GM20000 (cell line): ENCODE results near the gene ARHGAP12.

ENCODE experiments used
- DNase-seq: peaks from one replicate; pipeline ENCODE4 v3.0.0; 2012; ENCODE audit warnings: low spot score
- TF ChIP-seq, protein P1 (sequence below): IDR thresholded peaks from 2 replicates; pipeline ENCODE4 v1.5.1; 2012; ENCODE audit warnings: mild to moderate bottlenecking, control low read depth; ENCODE audit errors: extremely low read depth, missing control alignments

Gene ARHGAP12

DNA sequence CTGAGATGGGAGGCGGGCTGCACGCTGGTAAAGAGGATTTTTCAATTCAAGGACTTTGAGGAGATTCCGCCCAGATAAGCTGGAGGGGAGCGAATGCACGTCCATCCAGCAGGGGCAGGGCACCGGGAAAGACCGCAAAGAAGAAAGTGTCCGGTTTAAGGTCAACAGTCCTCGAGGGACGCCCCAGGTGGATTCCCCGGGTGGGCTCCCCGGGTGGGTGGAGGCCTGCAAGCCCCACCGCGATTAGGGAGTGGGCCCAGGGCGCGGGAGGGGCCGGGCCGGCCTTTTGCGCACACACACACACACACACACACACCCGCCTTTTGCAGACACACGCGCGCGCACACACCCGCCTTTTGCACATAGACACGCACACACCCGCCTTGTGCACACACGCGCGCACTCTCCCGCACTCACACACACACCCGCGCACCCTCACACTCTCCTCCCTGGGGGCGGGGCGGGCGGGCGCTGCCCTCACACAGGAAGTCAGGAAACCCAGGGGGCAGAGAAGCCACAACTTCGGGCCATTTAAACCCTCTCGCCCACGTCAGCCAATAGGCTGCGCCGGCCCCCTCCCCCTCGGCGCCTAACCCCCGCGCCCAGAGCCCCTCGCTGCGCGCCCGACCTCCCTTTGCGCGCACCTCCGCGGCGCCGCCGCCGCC lies 615 bp downstream of the ARHGAP12 start:
- peak; percentile 75 for DNase-seq
- TF ChIP-seq, protein P1, sequence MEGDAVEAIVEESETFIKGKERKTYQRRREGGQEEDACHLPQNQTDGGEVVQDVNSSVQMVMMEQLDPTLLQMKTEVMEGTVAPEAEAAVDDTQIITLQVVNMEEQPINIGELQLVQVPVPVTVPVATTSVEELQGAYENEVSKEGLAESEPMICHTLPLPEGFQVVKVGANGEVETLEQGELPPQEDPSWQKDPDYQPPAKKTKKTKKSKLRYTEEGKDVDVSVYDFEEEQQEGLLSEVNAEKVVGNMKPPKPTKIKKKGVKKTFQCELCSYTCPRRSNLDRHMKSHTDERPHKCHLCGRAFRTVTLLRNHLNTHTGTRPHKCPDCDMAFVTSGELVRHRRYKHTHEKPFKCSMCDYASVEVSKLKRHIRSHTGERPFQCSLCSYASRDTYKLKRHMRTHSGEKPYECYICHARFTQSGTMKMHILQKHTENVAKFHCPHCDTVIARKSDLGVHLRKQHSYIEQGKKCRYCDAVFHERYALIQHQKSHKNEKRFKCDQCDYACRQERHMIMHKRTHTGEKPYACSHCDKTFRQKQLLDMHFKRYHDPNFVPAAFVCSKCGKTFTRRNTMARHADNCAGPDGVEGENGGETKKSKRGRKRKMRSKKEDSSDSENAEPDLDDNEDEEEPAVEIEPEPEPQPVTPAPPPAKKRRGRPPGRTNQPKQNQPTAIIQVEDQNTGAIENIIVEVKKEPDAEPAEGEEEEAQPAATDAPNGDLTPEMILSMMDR, result no peak

DNA sequence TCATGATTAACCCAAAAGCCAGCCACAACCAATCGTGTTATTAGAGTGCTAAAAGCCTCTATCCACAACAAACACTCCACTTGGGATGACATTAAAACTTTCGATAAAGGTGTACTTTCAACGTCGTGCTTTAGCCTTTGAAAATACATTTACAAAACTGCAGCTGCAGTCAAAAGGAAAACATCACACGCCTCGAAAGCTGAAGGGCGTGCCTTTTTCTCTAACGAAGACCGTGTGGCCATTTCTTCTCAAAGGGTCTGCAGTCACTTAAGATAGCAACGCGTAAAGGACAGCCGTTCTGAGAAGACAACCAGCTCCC lies 1.1 kb downstream of the ARHGAP12 start:
- TF ChIP-seq, protein P1, result no peak
- no peak for DNase-seq

DNA sequence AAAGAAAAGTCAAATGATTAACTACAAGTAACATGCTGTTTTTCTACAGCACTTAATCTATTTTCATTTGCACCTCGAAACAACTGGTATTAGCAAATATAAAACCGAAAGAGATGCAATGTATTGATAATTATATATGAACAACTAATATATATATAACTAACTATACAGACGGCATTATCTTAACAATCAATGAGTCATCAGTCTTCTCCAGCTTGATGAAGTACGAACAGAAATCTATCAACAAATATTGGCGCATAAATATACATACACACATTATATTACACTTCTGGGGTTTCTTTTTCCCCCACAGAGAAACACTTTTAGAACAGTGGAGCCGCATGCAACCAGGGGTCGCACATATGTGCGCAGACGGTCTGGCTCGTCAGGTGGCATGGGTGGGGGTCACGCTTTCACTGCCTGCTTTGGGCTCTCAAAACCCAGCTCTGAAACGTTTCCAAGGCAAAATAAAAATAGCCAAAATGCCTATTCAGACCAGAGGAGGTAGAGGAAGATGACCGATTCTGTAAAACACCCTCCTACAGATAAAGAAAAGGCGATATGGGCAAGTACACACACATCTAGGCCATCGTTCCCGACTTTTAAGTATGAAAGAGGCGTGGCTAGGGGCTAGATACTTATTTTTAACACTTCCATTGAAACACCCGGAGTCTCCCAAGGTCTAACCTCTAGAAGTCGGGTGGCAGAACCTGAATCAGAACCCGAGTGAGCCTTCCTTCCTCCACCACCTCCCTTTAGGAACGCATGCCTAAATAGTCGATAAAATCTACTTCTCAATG lies 1.7 kb downstream of the ARHGAP12 start:
- DNase-seq, result no peak
- TF ChIP-seq, protein P1, result no peak

DNA sequence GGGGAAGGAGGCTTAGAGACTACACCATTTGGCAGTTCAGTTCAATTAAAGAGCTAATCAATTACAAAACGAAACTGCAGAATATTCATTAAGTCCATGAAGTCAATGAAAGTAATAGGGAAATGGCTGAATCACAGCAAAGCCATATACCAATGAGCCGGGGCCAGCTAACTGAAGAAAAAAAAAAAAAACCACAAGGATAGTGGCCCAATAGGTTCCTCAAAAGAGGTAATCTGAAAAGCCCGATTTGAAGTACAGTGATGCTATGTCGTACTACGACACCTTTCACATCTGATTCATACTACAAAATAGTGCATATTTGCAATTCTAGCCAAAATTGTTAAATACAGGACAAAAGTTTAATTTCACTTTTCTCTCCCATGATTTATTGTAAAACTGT lies 2.5 kb downstream of the ARHGAP12 start:
- DNase-seq, result no peak
- TF ChIP-seq, protein P1, result no peak

DNA sequence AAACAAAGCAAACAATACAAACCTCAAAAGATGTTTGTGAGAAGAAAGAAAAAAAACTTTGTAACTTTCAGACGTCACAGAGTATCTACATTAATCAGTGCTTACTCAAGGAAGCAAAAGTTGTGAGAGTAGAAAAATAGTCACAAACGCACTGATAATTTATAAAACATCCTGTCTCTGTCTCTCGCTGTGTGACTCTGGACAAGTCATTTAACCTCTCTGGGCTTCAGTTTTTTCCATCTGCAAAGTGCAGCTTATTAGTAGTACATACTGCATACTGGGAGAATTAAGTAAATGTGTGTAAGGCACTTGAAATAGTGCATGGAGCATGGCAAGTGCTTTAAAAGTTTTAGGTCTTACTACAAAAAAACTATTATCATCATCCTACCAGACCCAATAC lies 3.8 kb downstream of the ARHGAP12 start:
- TF ChIP-seq, protein P1, result no peak
- DNase-seq, result no peak

DNA sequence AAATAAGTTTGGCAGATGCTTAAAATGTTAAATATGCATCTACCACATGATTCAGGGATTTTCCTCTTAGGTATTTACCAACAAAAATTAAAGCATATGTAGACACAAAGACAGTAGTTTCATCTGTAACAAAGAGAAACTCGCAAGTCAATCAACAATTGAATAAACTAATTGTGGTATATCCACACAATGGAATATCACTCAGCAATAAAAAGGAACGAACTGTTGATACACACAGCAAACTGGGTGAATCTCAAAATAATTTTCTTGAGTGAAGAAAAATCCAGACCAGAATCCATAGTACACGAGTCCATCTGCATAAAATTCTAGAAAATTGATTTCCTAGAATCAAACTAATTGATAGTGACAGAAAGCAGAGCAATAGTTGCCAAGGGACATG lies 5.2 kb downstream of the ARHGAP12 start:
- TF ChIP-seq, protein P1, result no peak
- DNase-seq, result no peak

DNA sequence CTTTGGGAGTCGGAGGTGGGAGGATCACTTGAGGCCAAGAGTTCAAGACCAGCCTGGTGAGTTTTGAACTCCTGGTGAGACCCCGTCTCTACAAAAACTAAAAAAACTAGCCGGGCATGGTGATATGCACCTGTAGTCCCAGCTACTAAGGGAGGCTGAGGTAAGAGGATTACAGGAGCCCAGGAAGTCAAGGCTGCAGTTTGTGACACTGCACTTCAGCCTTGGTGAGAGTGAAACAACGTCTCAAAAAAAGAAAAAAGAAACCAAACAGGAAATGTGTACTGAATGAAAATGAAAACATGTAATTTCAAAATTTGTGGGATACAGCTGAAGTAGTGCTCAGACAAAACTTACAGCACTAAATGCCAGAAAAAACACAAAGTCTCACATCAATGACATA lies 7.6 kb downstream of the ARHGAP12 start:
- no peak for DNase-seq
- TF ChIP-seq, protein P1, result no peak
